WTC11 (cell line): Measurements from ENCODE around the gene SLAMF1. TPM values are rescaled to one million over a fixed set of nuclear protein-coding genes. Genes with fewer than 3 reads are reported as not detected.

Experiments used
- ATAC-seq: fragments of 200-7000 bp; cut with Tn5 transposase; 2 replicates; pipeline ENCODE4 v1.10.0; 2021; ENCODE audit warnings: mild to moderate bottlenecking, moderate library complexity
- CTCF ChIA-PET: fragments of 300-600 bp; sonication (Branson Sonifier 250); formaldehyde crosslinking; loops from one replicate; lab custom pipeline; 2021; ENCODE audit warnings: antibody characterized with exemption; lab: Charles Lee
- POLR2A ChIA-PET: fragments of 350-600 bp; sonication (Branson Sonifier 250); formaldehyde crosslinking; loops from one replicate; lab custom pipeline; 2021; ENCODE audit warnings: antibody characterized with exemption; lab: Charles Lee
- DNase-seq: peaks from one replicate; pipeline ENCODE4 v3.0.0; 2021; ENCODE audit warnings: low spot score
- H3K27ac Mint-ChIP-seq: 2 replicates; pipeline ENCODE4 v1.8.0; 2021; ENCODE audit warnings: mixed read lengths
- H3K27me3 Mint-ChIP-seq: 2 replicates; pipeline ENCODE4 v1.8.0; 2021; ENCODE audit warnings: low read depth, mild to moderate bottlenecking, moderate library complexity, mixed read lengths
- H3K36me3 Mint-ChIP-seq: 2 replicates; pipeline ENCODE4 v1.8.0; 2021; ENCODE audit warnings: mixed read lengths
- H3K4me1 Mint-ChIP-seq: 2 replicates; pipeline ENCODE4 v1.8.0; 2022; ENCODE audit warnings: mixed read lengths
- H3K4me3 Mint-ChIP-seq: 2 replicates; pipeline ENCODE4 v1.8.0; 2021; ENCODE audit warnings: mild to moderate bottlenecking, moderate library complexity, mixed read lengths
- H3K9me3 Mint-ChIP-seq: 2 replicates; pipeline ENCODE4 v1.8.0; 2021; ENCODE audit warnings: mixed read lengths
- CBFB ChIP-seq: sonication (generic); formaldehyde crosslinking; IDR thresholded peaks from 2 replicates; pipeline ENCODE4 v1.8.1; 2022; ENCODE audit warnings: mild to moderate bottlenecking, low read depth, missing genetic modification reagents
- ESRRA ChIP-seq: sonication (generic); formaldehyde crosslinking; IDR thresholded peaks from 2 replicates; pipeline ENCODE4 v1.8.1; 2022; ENCODE audit warnings: mild to moderate bottlenecking, missing genetic modification reagents, borderline replicate concordance
- GRHL2 ChIP-seq: fragments of 250-450 bp; sonication (Bioruptor Pico); IDR thresholded peaks from 2 replicates; pipeline ENCODE4 v1.8.0; 2022; ENCODE audit warnings: mild to moderate bottlenecking, moderate library complexity; ENCODE audit not compliant: insufficient replicate concordance, severe bottlenecking
- HMGXB4 ChIP-seq: sonication (generic); formaldehyde crosslinking; IDR thresholded peaks from 2 replicates; pipeline ENCODE4 v1.8.1; 2023; ENCODE audit warnings: mild to moderate bottlenecking, moderate library complexity, missing genetic modification reagents
- JUN ChIP-seq: sonication (generic); formaldehyde crosslinking; IDR thresholded peaks from 2 replicates; pipeline ENCODE4 v1.8.0; 2023; ENCODE audit warnings: mild to moderate bottlenecking, missing genetic modification reagents
- NR3C1 ChIP-seq: sonication (generic); formaldehyde crosslinking; conservative IDR thresholded peaks from 2 replicates; pipeline ENCODE4 v1.8.1; 2023; ENCODE audit warnings: low read depth, mild to moderate bottlenecking, missing genetic modification reagents
- SMAD3 ChIP-seq: sonication (generic); formaldehyde crosslinking; IDR thresholded peaks from 2 replicates; pipeline ENCODE4 v1.8.0; 2022; ENCODE audit warnings: missing genetic modification reagents, mild to moderate bottlenecking, borderline replicate concordance
- TCF7 ChIP-seq: sonication (generic); formaldehyde crosslinking; IDR thresholded peaks from 2 replicates; pipeline ENCODE4 v1.8.0; 2022; ENCODE audit warnings: mild to moderate bottlenecking, low read depth, missing genetic modification reagents, moderate library complexity
- TP53 ChIP-seq: sonication (generic); formaldehyde crosslinking; IDR thresholded peaks from 2 replicates; pipeline ENCODE4 v1.8.1; 2023; ENCODE audit warnings: mild to moderate bottlenecking, missing genetic modification reagents
- ZMAT4 ChIP-seq: fragments of 250-450 bp; sonication (Bioruptor Pico); IDR thresholded peaks from 2 replicates; pipeline ENCODE4 v1.9.0; 2021; ENCODE audit warnings: mild to moderate bottlenecking
- ZNF263 ChIP-seq: sonication (generic); formaldehyde crosslinking; IDR thresholded peaks from 2 replicates; pipeline ENCODE4 v1.8.1; 2022; ENCODE audit warnings: low read depth, mild to moderate bottlenecking, moderate library complexity, missing genetic modification reagents
- ZNF281 ChIP-seq: sonication (generic); formaldehyde crosslinking; IDR thresholded peaks from 2 replicates; pipeline ENCODE4 v1.8.0; 2023; ENCODE audit warnings: mild to moderate bottlenecking, missing genetic modification reagents
- ZNF423 ChIP-seq: fragments of 250-450 bp; sonication (Bioruptor Pico); IDR thresholded peaks from 2 replicates; pipeline ENCODE4 v2.1.2; 2022; ENCODE audit warnings: mild to moderate bottlenecking, moderate library complexity
- total RNA-seq: library from RNA; stranded (reverse); gene quantifications from 3 replicates; pipeline ENCODE4 v1.2.3, GENCODE V29; 2021
- TF ChIP-seq, protein P1 (sequence below): sonication (generic); formaldehyde crosslinking; IDR thresholded peaks from 2 replicates; pipeline ENCODE4 v1.8.1; 2022; ENCODE audit warnings: mild to moderate bottlenecking, moderate library complexity, missing genetic modification reagents
- TF ChIP-seq, protein P2 (sequence below): fragments of 250-450 bp; sonication (Bioruptor Pico); IDR thresholded peaks from 2 replicates; pipeline ENCODE4 v1.9.0; 2021; ENCODE audit warnings: moderate library complexity, mild to moderate bottlenecking, inconsistent platforms, borderline replicate concordance
- TF ChIP-seq, protein P3 (sequence below): fragments of 250-450 bp; sonication (Bioruptor Pico); IDR thresholded peaks from 2 replicates; pipeline ENCODE4 v2.1.2; 2022; ENCODE audit warnings: mild to moderate bottlenecking, moderate library complexity
- TF ChIP-seq, protein P4 (sequence below): sonication (generic); formaldehyde crosslinking; IDR thresholded peaks from 2 replicates; pipeline ENCODE4 v1.8.1; 2023; ENCODE audit warnings: mild to moderate bottlenecking, missing genetic modification reagents
- TF ChIP-seq, protein P5 (sequence below): sonication (generic); formaldehyde crosslinking; IDR thresholded peaks from 2 replicates; pipeline ENCODE4 v1.8.1; 2022; ENCODE audit warnings: mild to moderate bottlenecking, missing genetic modification reagents, moderate library complexity, borderline replicate concordance

SLAMF1 gene
- total RNA-seq, 1 experiment from 2014 or later = 0.15 TPM

- TF ChIP-seq HMGXB4 (CRISPR knock-in tag) = no peak
- TF ChIP-seq ZMAT4 (CRISPR knock-in tag) = no peak
- TF ChIP-seq ZNF263 (CRISPR knock-in tag) = no peak
- TF ChIP-seq, protein P1, sequence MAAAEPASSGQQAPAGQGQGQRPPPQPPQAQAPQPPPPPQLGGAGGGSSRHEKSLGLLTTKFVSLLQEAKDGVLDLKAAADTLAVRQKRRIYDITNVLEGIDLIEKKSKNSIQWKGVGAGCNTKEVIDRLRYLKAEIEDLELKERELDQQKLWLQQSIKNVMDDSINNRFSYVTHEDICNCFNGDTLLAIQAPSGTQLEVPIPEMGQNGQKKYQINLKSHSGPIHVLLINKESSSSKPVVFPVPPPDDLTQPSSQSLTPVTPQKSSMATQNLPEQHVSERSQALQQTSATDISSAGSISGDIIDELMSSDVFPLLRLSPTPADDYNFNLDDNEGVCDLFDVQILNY (CRISPR knock-in tag) = no peak
- no peak for TF ChIP-seq JUN (CRISPR knock-in tag)
- TF ChIP-seq TCF7 = no peak
- TF ChIP-seq GRHL2 = no peak
- TF ChIP-seq ZNF423 = no peak
- TF ChIP-seq ZNF281 (CRISPR knock-in tag) = no peak
- no peak for TF ChIP-seq SMAD3
- TF ChIP-seq, all 79 proteins: peak for 0
- H3K9me3 Mint-ChIP-seq = peaks cover 13% of the 10 kb centered on the region
- H3K4me1 Mint-ChIP-seq = peaks cover 7% of the 10 kb centered on the region; the same call in 1 of the 2 replicates
- no peak overlapping the region for H3K4me3 Mint-ChIP-seq
- H3K27ac Mint-ChIP-seq = no peak overlapping the region
- ATAC-seq (no peak; the same call in 1 of the 2 replicates), DNase-seq (no peak)
- POLR2A ChIA-PET = no interaction called here
- H3K27me3 Mint-ChIP-seq = no peaks in the 10 kb centered on the region; the same call in 1 of the 2 replicates
- CTCF ChIA-PET = interaction anchor here (0.8 to 2.7 kb wide), 5 partner anchors 11 to 117 kb away, joined by 3 to 10 read pairs (median 4); no protein-coding TSS in a partner anchor
- no peaks in the 10 kb centered on the region for H3K36me3 Mint-ChIP-seq
Measured at GRCh38 chr1:160629286-160630210, 17.3 kb downstream of the SLAMF1 start.

GRCh38 chr1:160628799-160629263, 18.0 kb downstream of the SLAMF1 start:
- H3K27me3 Mint-ChIP-seq = no peaks in the 10 kb centered on the region; the same call in 1 of the 2 replicates
- no peak for DNase-seq
- POLR2A ChIA-PET = no interaction called here
- ATAC-seq = no peak
- CTCF ChIA-PET = interaction anchor here (0.8 kb wide), 1 partner anchor 84 kb away, joined by 3 read pairs; no protein-coding TSS in a partner anchor
- peaks cover 7% of the 10 kb centered on the region; the same call in 1 of the 2 replicates for H3K4me1 Mint-ChIP-seq
- H3K4me3 Mint-ChIP-seq = no peak overlapping the region
- H3K36me3 Mint-ChIP-seq = no peaks in the 10 kb centered on the region
- H3K27ac Mint-ChIP-seq = no peak overlapping the region
- H3K9me3 Mint-ChIP-seq = peaks cover 13% of the 10 kb centered on the region
- TF ChIP-seq NR3C1 (CRISPR knock-in tag) = no peak
- TF ChIP-seq, protein P2, sequence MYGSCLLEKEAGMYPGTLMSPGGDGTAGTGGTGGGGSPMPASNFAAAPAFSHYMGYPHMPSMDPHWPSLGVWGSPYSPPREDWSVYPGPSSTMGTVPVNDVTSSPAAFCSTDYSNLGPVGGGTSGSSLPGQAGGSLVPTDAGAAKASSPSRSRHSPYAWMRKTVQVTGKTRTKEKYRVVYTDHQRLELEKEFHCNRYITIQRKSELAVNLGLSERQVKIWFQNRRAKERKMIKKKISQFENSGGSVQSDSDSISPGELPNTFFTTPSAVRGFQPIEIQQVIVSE (CRISPR knock-in tag) = no peak
- TF ChIP-seq, protein P3, sequence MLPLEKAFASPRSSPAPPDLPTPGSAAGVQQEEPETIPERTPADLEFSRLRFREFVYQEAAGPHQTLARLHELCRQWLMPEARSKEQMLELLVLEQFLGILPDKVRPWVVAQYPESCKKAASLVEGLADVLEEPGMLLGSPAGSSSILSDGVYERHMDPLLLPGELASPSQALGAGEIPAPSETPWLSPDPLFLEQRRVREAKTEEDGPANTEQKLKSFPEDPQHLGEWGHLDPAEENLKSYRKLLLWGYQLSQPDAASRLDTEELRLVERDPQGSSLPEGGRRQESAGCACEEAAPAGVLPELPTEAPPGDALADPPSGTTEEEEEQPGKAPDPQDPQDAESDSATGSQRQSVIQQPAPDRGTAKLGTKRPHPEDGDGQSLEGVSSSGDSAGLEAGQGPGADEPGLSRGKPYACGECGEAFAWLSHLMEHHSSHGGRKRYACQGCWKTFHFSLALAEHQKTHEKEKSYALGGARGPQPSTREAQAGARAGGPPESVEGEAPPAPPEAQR (CRISPR knock-in tag) = no peak
- TF ChIP-seq, protein P4, sequence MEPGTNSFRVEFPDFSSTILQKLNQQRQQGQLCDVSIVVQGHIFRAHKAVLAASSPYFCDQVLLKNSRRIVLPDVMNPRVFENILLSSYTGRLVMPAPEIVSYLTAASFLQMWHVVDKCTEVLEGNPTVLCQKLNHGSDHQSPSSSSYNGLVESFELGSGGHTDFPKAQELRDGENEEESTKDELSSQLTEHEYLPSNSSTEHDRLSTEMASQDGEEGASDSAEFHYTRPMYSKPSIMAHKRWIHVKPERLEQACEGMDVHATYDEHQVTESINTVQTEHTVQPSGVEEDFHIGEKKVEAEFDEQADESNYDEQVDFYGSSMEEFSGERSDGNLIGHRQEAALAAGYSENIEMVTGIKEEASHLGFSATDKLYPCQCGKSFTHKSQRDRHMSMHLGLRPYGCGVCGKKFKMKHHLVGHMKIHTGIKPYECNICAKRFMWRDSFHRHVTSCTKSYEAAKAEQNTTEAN = no peak
- TF ChIP-seq JUN (CRISPR knock-in tag) = no peak
- TF ChIP-seq, protein P5, sequence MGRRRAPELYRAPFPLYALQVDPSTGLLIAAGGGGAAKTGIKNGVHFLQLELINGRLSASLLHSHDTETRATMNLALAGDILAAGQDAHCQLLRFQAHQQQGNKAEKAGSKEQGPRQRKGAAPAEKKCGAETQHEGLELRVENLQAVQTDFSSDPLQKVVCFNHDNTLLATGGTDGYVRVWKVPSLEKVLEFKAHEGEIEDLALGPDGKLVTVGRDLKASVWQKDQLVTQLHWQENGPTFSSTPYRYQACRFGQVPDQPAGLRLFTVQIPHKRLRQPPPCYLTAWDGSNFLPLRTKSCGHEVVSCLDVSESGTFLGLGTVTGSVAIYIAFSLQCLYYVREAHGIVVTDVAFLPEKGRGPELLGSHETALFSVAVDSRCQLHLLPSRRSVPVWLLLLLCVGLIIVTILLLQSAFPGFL (CRISPR knock-in tag) = no peak
- TF ChIP-seq GRHL2 = no peak
- no peak for TF ChIP-seq TP53
- no peak for TF ChIP-seq SMAD3
- no peak for TF ChIP-seq ZNF281 (CRISPR knock-in tag)
- no peak for TF ChIP-seq ESRRA (CRISPR knock-in tag)
- TF ChIP-seq CBFB = no peak
